ENCODE data around the gene CERT1. TPM values are rescaled to one million over a fixed set of nuclear protein-coding genes. Genes with fewer than 3 reads are reported as not detected.

The CERT1 gene
- total and polyA plus RNA-seq, 2 donors (not counting 1 experiment from before 2014, with no cell fraction given) = 18.0 to 36.0 TPM

- DNase-seq (ENCODE audit: low read depth in 2 of 2) = no peak
- Histone ChIP-seq H3K9ac (ENCODE audit: insufficient read depth, low read length) (no peak overlapping the region), H4K20me1 (ENCODE audit: control insufficient read depth, extremely low read depth, insufficient read depth, low read length) (no peaks in the 10 kb centered on the region), H3K9me3 (ENCODE audit: control insufficient read depth, insufficient read depth, low read depth, low read length) (no peaks in the 10 kb centered on the region), H2AFZ (ENCODE audit: low read length) (no peak overlapping the region), H3K79me2 (ENCODE audit: control insufficient read depth, insufficient read depth, low read length) (peaks cover 44% of the 10 kb centered on the region), H3K27me3 (ENCODE audit: control insufficient read depth, insufficient read depth, low read length) (no peaks in the 10 kb centered on the region), H3K4me2 (ENCODE audit: extremely low read depth, insufficient read depth, low read length) (no peak overlapping the region), H3K27ac (ENCODE audit: insufficient read depth, low read length) (no peak overlapping the region), H3K4me3 (replicated peaks in 1 of 4; ENCODE audit: control extremely low read depth in 1 of 4, insufficient read depth in 1 of 4, low read depth in 3 of 4, low read length in 4 of 4) (no peak overlapping the region), H3K36me3 (ENCODE audit: control insufficient read depth, insufficient read depth, low read length) (no peaks in the 10 kb centered on the region), H3K4me1 (ENCODE audit: control insufficient read depth, extremely low read depth, insufficient read depth, low read length) (no peaks in the 10 kb centered on the region)
- TF ChIP-seq CTCF (conservative IDR thresholded peaks at IDR 0.05 in 1 of 2, IDR thresholded peaks at IDR 0.05 in 1 of 2; ENCODE audit: low read depth in 1 of 2, low read length in 2 of 2) = no peak
- no peak for TF ChIP-seq EZH2 (IDR thresholded peaks at IDR 0.05; ENCODE audit: low read length, missing control alignments)
Measured at GRCh38 chr5:75532190-75532589, 20.8 kb upstream of the CERT1 start.

GRCh38 chr5:75529185-75529584 lies 17.8 kb upstream of the CERT1 start:
- Histone ChIP-seq H3K9me3 (ENCODE audit: control insufficient read depth, insufficient read depth, low read depth, low read length) (no peaks in the 10 kb centered on the region), H3K4me2 (ENCODE audit: extremely low read depth, insufficient read depth, low read length) (no peak overlapping the region), H3K4me3 (replicated peaks in 1 of 4; ENCODE audit: control extremely low read depth in 1 of 4, insufficient read depth in 1 of 4, low read depth in 3 of 4, low read length in 4 of 4) (no peak overlapping the region), H3K36me3 (ENCODE audit: control insufficient read depth, insufficient read depth, low read length) (no peaks in the 10 kb centered on the region), H2AFZ (ENCODE audit: low read length) (no peak overlapping the region), H3K9ac (ENCODE audit: insufficient read depth, low read length) (no peak overlapping the region), H4K20me1 (ENCODE audit: control insufficient read depth, extremely low read depth, insufficient read depth, low read length) (no peaks in the 10 kb centered on the region), H3K27me3 (ENCODE audit: control insufficient read depth, insufficient read depth, low read length) (no peaks in the 10 kb centered on the region), H3K79me2 (ENCODE audit: control insufficient read depth, insufficient read depth, low read length) (peaks cover 33% of the 10 kb centered on the region), H3K27ac (ENCODE audit: insufficient read depth, low read length) (no peak overlapping the region), H3K4me1 (ENCODE audit: control insufficient read depth, extremely low read depth, insufficient read depth, low read length) (no peaks in the 10 kb centered on the region)
- no peak for DNase-seq (ENCODE audit: low read depth in 2 of 2)
- TF ChIP-seq EZH2 (IDR thresholded peaks at IDR 0.05; ENCODE audit: low read length, missing control alignments) (no peak), CTCF (conservative IDR thresholded peaks at IDR 0.05 in 1 of 2, IDR thresholded peaks at IDR 0.05 in 1 of 2; ENCODE audit: low read depth in 1 of 2, low read length in 2 of 2) (no peak)

- no peak for TF ChIP-seq CTCF (conservative IDR thresholded peaks at IDR 0.05 in 1 of 2, IDR thresholded peaks at IDR 0.05 in 1 of 2; ENCODE audit: low read depth in 1 of 2, low read length in 2 of 2)
- no peak for TF ChIP-seq EZH2 (IDR thresholded peaks at IDR 0.05; ENCODE audit: low read length, missing control alignments)
- H3K4me2 ChIP-seq (ENCODE audit: extremely low read depth, insufficient read depth, low read length) = no peak overlapping the region
- H3K27me3 ChIP-seq (ENCODE audit: control insufficient read depth, insufficient read depth, low read length) = no peaks in the 10 kb centered on the region
- H3K4me1 ChIP-seq (ENCODE audit: control insufficient read depth, extremely low read depth, insufficient read depth, low read length) = peaks cover 2% of the 10 kb centered on the region
- H2AFZ ChIP-seq (ENCODE audit: low read length) = no peak overlapping the region
- H3K36me3 ChIP-seq (ENCODE audit: control insufficient read depth, insufficient read depth, low read length) = no peaks in the 10 kb centered on the region
- H3K27ac ChIP-seq (ENCODE audit: insufficient read depth, low read length) = no peak overlapping the region
- H3K9ac ChIP-seq (ENCODE audit: insufficient read depth, low read length) = no peak overlapping the region
- no peaks in the 10 kb centered on the region for H3K9me3 ChIP-seq (ENCODE audit: control insufficient read depth, insufficient read depth, low read depth, low read length)
- H3K4me3 ChIP-seq (replicated peaks in 1 of 4; ENCODE audit: control extremely low read depth in 1 of 4, insufficient read depth in 1 of 4, low read depth in 3 of 4, low read length in 4 of 4) = no peak overlapping the region
- DNase-seq (ENCODE audit: low read depth in 2 of 2) = no peak
- peaks cover 44% of the 10 kb centered on the region for H3K79me2 ChIP-seq (ENCODE audit: control insufficient read depth, insufficient read depth, low read length)
- no peaks in the 10 kb centered on the region for H4K20me1 ChIP-seq (ENCODE audit: control insufficient read depth, extremely low read depth, insufficient read depth, low read length)
Measured at GRCh38 chr5:75526070-75526469, 14.6 kb upstream of the CERT1 start.

Data from fibroblast of lung (primary cell).